H1 (cell line): ENCODE measurements around the gene SEMA5B. TPM values are rescaled to one million over a fixed set of nuclear protein-coding genes. Genes with fewer than 3 reads are reported as not detected.

Source experiments
- CTCF ChIA-PET: fragments of 300-600 bp; sonication (Branson Sonifier 250); formaldehyde crosslinking; loops from one replicate; lab custom pipeline; 2021; ENCODE audit not compliant: partially characterized antibody; lab: Charles Lee
- POLR2A ChIA-PET: fragments of 300-600 bp; sonication (Branson Sonifier 250); formaldehyde crosslinking; loops from one replicate; lab custom pipeline; 2021; ENCODE audit warnings: inconsistent platforms; ENCODE audit not compliant: partially characterized antibody; lab: Charles Lee
- DNase-seq, 2 experiments: peaks; one replicate each; pipeline versions ENCODE4 v3.0.0 to v3.0.0-alpha.2; 2010 to 2022; ENCODE audit warnings: low spot score in 2 of 2, low read depth in 1 of 2, mixed read lengths in 1 of 2
- FAIRE-seq: peaks from 2 replicates; lab custom pipeline; 2011; peaks lifted over from hg19 to GRCh38; lab: Jason Lieb, UNC
- H2AFZ ChIP-seq: 2 replicates; pipeline ENCODE4 v1.8.1; 2012; ENCODE audit warnings: low read length, inconsistent platforms
- H2AK5ac ChIP-seq: 2 replicates; pipeline ENCODE4 v1.6.1; 2013; ENCODE audit warnings: low read depth, low read length
- H2BK120ac ChIP-seq: replicated peaks from 2 replicates; pipeline ENCODE3; 2013; ENCODE audit warnings: low read depth, low read length, inconsistent platforms
- H2BK12ac ChIP-seq: 2 replicates; pipeline ENCODE4 v1.6.1; 2013; ENCODE audit warnings: low read depth, low read length
- H2BK15ac ChIP-seq: 2 replicates; pipeline ENCODE4 v1.6.1; 2013; ENCODE audit warnings: low read length
- H2BK20ac ChIP-seq: 2 replicates; pipeline ENCODE4 v1.6.1; 2013; ENCODE audit warnings: low read length
- H2BK5ac ChIP-seq: 2 replicates; pipeline ENCODE4 v1.6.1; 2013; ENCODE audit warnings: low read depth, low read length
- H3K14ac ChIP-seq: 2 replicates; pipeline ENCODE4 v1.6.1; 2013; ENCODE audit warnings: inconsistent platforms; ENCODE audit not compliant: insufficient read length
- H3K18ac ChIP-seq: 2 replicates; pipeline ENCODE4 v1.6.1; 2013; ENCODE audit warnings: low read length; ENCODE audit errors: extremely low read depth
- H3K23ac ChIP-seq: 2 replicates; pipeline ENCODE4 v1.6.1; 2013; ENCODE audit warnings: inconsistent platforms; ENCODE audit not compliant: insufficient read length
- H3K23me2 ChIP-seq: 2 replicates; pipeline ENCODE4 v1.6.1; 2013; ENCODE audit warnings: low read depth, low read length
- H3K27ac ChIP-seq: 2 replicates; pipeline ENCODE4 v1.6.1; 2011; ENCODE audit warnings: low read depth, low read length, inconsistent platforms
- H3K27me3 ChIP-seq, 4 experiments: replicated peaks in 1 of 4; 1 replicate in 1 of 4; 2 replicates in 3 of 4; pipeline versions ENCODE4 v1.6.1 to v1.8.1; 2011 to 2013; ENCODE audit warnings: low read length in 3 of 4, mild to moderate bottlenecking in 3 of 4, inconsistent platforms in 2 of 4, mixed read lengths in 2 of 4, moderate library complexity in 1 of 4; ENCODE audit not compliant: control insufficient read depth in 3 of 4, insufficient read depth in 3 of 4; ENCODE audit errors: extremely low read depth in 1 of 4
- H3K36me3 ChIP-seq, 4 experiments: 2 replicates each; pipeline versions ENCODE4 v1.6.1 to v1.8.1; 2011 to 2013; ENCODE audit warnings: mild to moderate bottlenecking in 4 of 4, low read length in 3 of 4, moderate library complexity in 2 of 4, control low read depth in 1 of 4, inconsistent platforms in 1 of 4; ENCODE audit not compliant: insufficient read depth in 4 of 4, control insufficient read depth in 2 of 4
- H3K4ac ChIP-seq: replicated peaks from 2 replicates; pipeline ENCODE3; 2013; ENCODE audit warnings: low read length, low read depth, mixed read lengths, inconsistent platforms; ENCODE audit not compliant: insufficient read length
- H3K4me1 ChIP-seq, 4 experiments: replicated peaks in 1 of 4; 1 replicate in 1 of 4; 2 replicates in 3 of 4; pipeline versions ENCODE4 v1.6.1 to v1.8.1; 2011 to 2013; ENCODE audit warnings: low read length in 3 of 4, inconsistent platforms in 2 of 4, mixed read lengths in 1 of 4; ENCODE audit not compliant: insufficient read depth in 4 of 4, control insufficient read depth in 3 of 4
- H3K4me2 ChIP-seq, 2 experiments: 2 replicates each; pipeline versions ENCODE4 v1.6.1 to v1.8.1; 2011 to 2013; ENCODE audit warnings: low read depth in 2 of 2, low read length in 2 of 2, control low read depth in 1 of 2, inconsistent platforms in 1 of 2, mild to moderate bottlenecking in 1 of 2; ENCODE audit not compliant: insufficient read depth in 1 of 2
- H3K4me3 ChIP-seq, 4 experiments: fragments of 200-600, 300-600 bp in 1 of 4; sonication (generic), shearing (Covaris generic), sonication (Bioruptor Twin) in 1 of 4; 2 replicates each; pipeline versions ENCODE4 v1.5.1 to v1.8.1; 2011 to 2016; ENCODE audit warnings: low read length in 4 of 4, low read depth in 3 of 4, control low read depth in 2 of 4, inconsistent platforms in 2 of 4, mild to moderate bottlenecking in 2 of 4, mixed read lengths in 1 of 4, moderate library complexity in 1 of 4; ENCODE audit not compliant: insufficient read depth in 2 of 4; ENCODE audit errors: extremely low read depth in 1 of 4
- H3K56ac ChIP-seq: replicated peaks from 2 replicates; pipeline ENCODE3; 2013; ENCODE audit warnings: low read depth, mild to moderate bottlenecking, mixed read lengths, low read length, inconsistent platforms; ENCODE audit not compliant: insufficient read length
- H3K79me1 ChIP-seq: 2 replicates; pipeline ENCODE4 v1.6.1; 2013; ENCODE audit warnings: low read depth, low read length, control low read depth
- H3K79me2 ChIP-seq, 2 experiments: 2 replicates each; pipeline versions ENCODE4 v1.6.1 to v1.8.1; 2012 to 2013; ENCODE audit warnings: low read length in 2 of 2, mild to moderate bottlenecking in 2 of 2, inconsistent platforms in 1 of 2; ENCODE audit not compliant: insufficient read depth in 2 of 2, control insufficient read depth in 1 of 2
- H3K9ac ChIP-seq, 4 experiments: replicated peaks in 1 of 4; 1 replicate in 1 of 4; 2 replicates in 3 of 4; pipeline versions ENCODE4 v1.6.1 to v1.8.1; 2011 to 2013; ENCODE audit warnings: low read depth in 3 of 4, low read length in 3 of 4, control low read depth in 2 of 4, mild to moderate bottlenecking in 2 of 4, moderate library complexity in 2 of 4, inconsistent platforms in 1 of 4; ENCODE audit errors: extremely low read depth in 1 of 4
- H3K9me3 ChIP-seq, 2 experiments: 2 replicates each; pipeline versions ENCODE4 v1.6.1 to v1.8.1; 2012 to 2013; ENCODE audit warnings: mild to moderate bottlenecking in 2 of 2, moderate library complexity in 2 of 2, control low read depth in 1 of 2, inconsistent platforms in 1 of 2, low read depth in 1 of 2, low read length in 1 of 2, mixed read lengths in 1 of 2; ENCODE audit not compliant: insufficient read depth in 2 of 2
- H4K20me1 ChIP-seq, 2 experiments: replicated peaks in 1 of 2; 2 replicates each; pipeline versions ENCODE3 to v1.8.1; 2011 to 2013; ENCODE audit warnings: inconsistent platforms in 2 of 2, low read length in 2 of 2, mild to moderate bottlenecking in 1 of 2; ENCODE audit not compliant: insufficient read depth in 2 of 2, control insufficient read depth in 1 of 2
- H4K5ac ChIP-seq: 2 replicates; pipeline ENCODE4 v1.6.1; 2013; ENCODE audit warnings: low read length, low read depth, mixed read lengths, inconsistent platforms; ENCODE audit not compliant: insufficient read length
- H4K8ac ChIP-seq: 2 replicates; pipeline ENCODE4 v1.8.0; 2013; ENCODE audit warnings: mild to moderate bottlenecking, moderate library complexity, low read length, inconsistent platforms; ENCODE audit not compliant: insufficient read depth; ENCODE audit errors: extremely low read depth
- H4K91ac ChIP-seq: replicated peaks from 2 replicates; pipeline ENCODE3; 2013; ENCODE audit warnings: low read length, mixed read lengths, inconsistent platforms; ENCODE audit not compliant: insufficient read length
- EGR1 ChIP-seq: IDR thresholded peaks from 2 replicates; pipeline ENCODE4 v1.6.1; 2011; ENCODE audit warnings: low read depth, low read length, borderline replicate concordance
- GABPA ChIP-seq: IDR thresholded peaks from 2 replicates; pipeline ENCODE4 v1.6.1; 2011; ENCODE audit warnings: mild to moderate bottlenecking, low read length, moderate library complexity, borderline replicate concordance; ENCODE audit not compliant: insufficient read depth
- KDM4A ChIP-seq: IDR thresholded peaks from one replicate; pipeline ENCODE4 v1.7.1; 2012; ENCODE audit warnings: low read depth, mild to moderate bottlenecking, moderate library complexity, low read length, inconsistent platforms; ENCODE audit not compliant: severe bottlenecking
- KDM5A ChIP-seq: fragments of 200-600 bp; IDR thresholded peaks from 2 replicates; pipeline ENCODE4 v1.7.1; 2012; ENCODE audit warnings: mild to moderate bottlenecking, low read length, inconsistent platforms, mixed read lengths
- MAFK ChIP-seq: IDR thresholded peaks from 2 replicates; pipeline ENCODE4 v1.6.1; 2012; ENCODE audit warnings: low read depth, mild to moderate bottlenecking, improper control_type of control experiment, low read length
- POLR2A ChIP-seq, 2 experiments: IDR thresholded peaks; 1 replicate in 1 of 2; 2 replicates in 1 of 2; pipeline ENCODE4 v1.6.1; 2011; ENCODE audit warnings: low read depth in 2 of 2, low read length in 2 of 2, mild to moderate bottlenecking in 2 of 2; ENCODE audit errors: control extremely low read depth in 1 of 2
- RAD21 ChIP-seq, 2 experiments: IDR thresholded peaks in 1 of 2; conservative IDR thresholded peaks in 1 of 2; 2 replicates each; pipeline ENCODE4 v1.6.1; 2011; ENCODE audit warnings: low read depth in 2 of 2, low read length in 2 of 2, improper control_type of control experiment in 1 of 2, inconsistent platforms in 1 of 2, mild to moderate bottlenecking in 1 of 2, moderate library complexity in 1 of 2
- SIX5 ChIP-seq: IDR thresholded peaks from 2 replicates; pipeline ENCODE4 v1.6.1; 2011; ENCODE audit warnings: mild to moderate bottlenecking, low read depth, low read length
- TBP ChIP-seq: IDR thresholded peaks from 2 replicates; pipeline ENCODE4 v1.6.1; 2011; ENCODE audit warnings: low read depth, low read length, improper control_type of control experiment
- WGBS, 2 experiments: shearing (Covaris generic) in 1 of 2; methylation state at CpG; one replicate each; pipeline versions ENCODE4 v1.1.6 to v1.1.7; 2013 to 2015; ENCODE audit warnings: low lambda C conversion rate in 2 of 2, mixed read lengths in 2 of 2, inconsistent platforms in 1 of 2, low coverage in 1 of 2, missing lambda C conversion rate in 1 of 2; ENCODE audit not compliant: insufficient replicate concordance in 2 of 2, insufficient coverage in 1 of 2, insufficient read length in 1 of 2; ENCODE audit errors: extremely low coverage in 1 of 2, missing lambda C conversion rate in 1 of 2; 5-methylcytosine and 5-hydroxymethylcytosine counted together
- polyA plus RNA-seq, 7 experiments: library from polyadenylated mRNA; depleted of rRNA in 3 of 7; stranded (reverse) in 5 of 7; unstranded in 2 of 7; fragments of >200 nt in 5 of 7; fragments of 200-250 nt in 2 of 7; gene quantifications; 1 replicate in 5 of 7; 2 replicates in 1 of 7; 4 replicates in 1 of 7; pipeline versions ENCODE4 v1.2.1 to v1.2.3, GENCODE V29; 2011 to 2013; ENCODE audit warnings: missing spikeins in 2 of 7, mixed read lengths in 2 of 7
- total RNA-seq: library from RNA; stranded (reverse); fragmentation: NEBNext Ultra II Directional; extraction: Animal tissue kit (Norgen Biotek cat#: 25700); gene quantifications from 2 replicates; pipeline ENCODE4 v1.2.1, GENCODE V29; 2021
- TF ChIP-seq, protein P1 (sequence below): IDR thresholded peaks from 2 replicates; pipeline ENCODE4 v1.6.1; 2012; ENCODE audit warnings: low read length, inconsistent platforms

Gene SEMA5B
- total and polyA plus RNA-seq, 2 of the 8 experiments (the other 6 are each of a cell fraction or from before 2014, with no cell fraction given) = 13.1 to 22.4 TPM

GRCh38 chr3:123039178-123039577 lies 11.6 kb upstream of the SEMA5B start:
- Histone ChIP-seq H3K4me3 (no peak overlapping the region), H4K5ac (no peak overlapping the region), H2AFZ (no peak overlapping the region), H4K91ac (no peak overlapping the region), H3K36me3 (no peaks in the 10 kb centered on the region), H2BK5ac (no peak overlapping the region), H3K14ac (no peak overlapping the region), H2BK12ac (no peak overlapping the region), H3K18ac (no peak overlapping the region), H3K79me2 (no peaks in the 10 kb centered on the region), H2BK120ac (no peak overlapping the region), H3K79me1 (no peaks in the 10 kb centered on the region), H3K9me3 (no peaks in the 10 kb centered on the region), H3K4me1 (no peaks in the 10 kb centered on the region), H3K23me2 (no peaks in the 10 kb centered on the region), H3K4me2 (no peak overlapping the region), H3K27ac (no peak overlapping the region), H3K56ac (no peak overlapping the region), H2BK20ac (no peak overlapping the region), H3K4ac (no peak overlapping the region), H4K20me1 (no peaks in the 10 kb centered on the region), H4K8ac (no peak overlapping the region), H3K9ac (no peak overlapping the region), H3K23ac (no peak overlapping the region), H2AK5ac (no peak overlapping the region), H2BK15ac (no peak overlapping the region), H3K27me3 (0 out of 7 replicates have a peak, but pooled peaks cover 0 to 2% (median 0%) of the 10 kb centered on the region in 4 experiments)
- no peak for FAIRE-seq
- no peak for DNase-seq
- POLR2A ChIA-PET = no interaction called here
- CTCF ChIA-PET = interaction anchor here (2.0 kb wide), 1 partner anchor 9 kb away, joined by 7 read pairs; no protein-coding TSS in a partner anchor
- WGBS, 2 experiments = 100% methylated on average over 3 of the region's 3 CpGs; no CpG with 5 or more reads in 1 of the 2 experiments
- TF ChIP-seq GABPA (no peak), KDM4A (no peak), TBP (no peak), EGR1 (no peak), POLR2A (IDR thresholded peaks at IDR 0.05; ENCODE audit: control extremely low read depth in 1 of 2, low read depth in 2 of 2, low read length in 2 of 2) (no peak), RAD21 (IDR thresholded peaks at IDR 0.05 in 1 of 2, conservative IDR thresholded peaks at IDR 0.05 in 1 of 2; ENCODE audit: low read depth in 2 of 2, low read length in 2 of 2) (no peak), KDM5A (no peak), SIX5 (no peak), MAFK (no peak)
- TF ChIP-seq, protein P1, sequence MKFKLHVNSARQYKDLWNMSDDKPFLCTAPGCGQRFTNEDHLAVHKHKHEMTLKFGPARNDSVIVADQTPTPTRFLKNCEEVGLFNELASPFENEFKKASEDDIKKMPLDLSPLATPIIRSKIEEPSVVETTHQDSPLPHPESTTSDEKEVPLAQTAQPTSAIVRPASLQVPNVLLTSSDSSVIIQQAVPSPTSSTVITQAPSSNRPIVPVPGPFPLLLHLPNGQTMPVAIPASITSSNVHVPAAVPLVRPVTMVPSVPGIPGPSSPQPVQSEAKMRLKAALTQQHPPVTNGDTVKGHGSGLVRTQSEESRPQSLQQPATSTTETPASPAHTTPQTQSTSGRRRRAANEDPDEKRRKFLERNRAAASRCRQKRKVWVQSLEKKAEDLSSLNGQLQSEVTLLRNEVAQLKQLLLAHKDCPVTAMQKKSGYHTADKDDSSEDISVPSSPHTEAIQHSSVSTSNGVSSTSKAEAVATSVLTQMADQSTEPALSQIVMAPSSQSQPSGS = no peak
